Upper lobe of left lung (tissue), 6 donors: ENCODE data around the gene PDCD6IP. TPM values are rescaled to one million over a fixed set of nuclear protein-coding genes. Genes with fewer than 3 reads are reported as not detected.

Experiments
- ATAC-seq, 2 donors: fragments of 200-7000 bp; cut with Tn5 transposase; one replicate each; pipeline ENCODE4 v1.9.1; 2022; ENCODE audit warnings: mild to moderate bottlenecking in 2 of 2, moderate library complexity in 2 of 2; ENCODE audit not compliant: low FRiP score in 2 of 2
- DNase-seq, 2 donors: peaks; one replicate each; pipeline ENCODE4 v3.0.0-alpha.2; 2019 to 2020
- H3K27ac ChIP-seq, 4 donors: fragments of 200-600 bp; sonication (generic); one replicate each; pipeline ENCODE4 v1.5.1; 2016 to 2019
- H3K27me3 ChIP-seq, 4 donors: fragments of 200-600 bp; sonication (generic); one replicate each; pipeline ENCODE4 v1.5.1; 2017 to 2019
- H3K36me3 ChIP-seq, 4 donors: fragments of 200-600 bp; sonication (generic); one replicate each; pipeline ENCODE4 v1.5.1; 2016 to 2019
- H3K4me1 ChIP-seq, 4 donors: fragments of 200-600 bp; sonication (generic); one replicate each; pipeline ENCODE4 v1.5.1; 2018 to 2019
- H3K4me3 ChIP-seq, 4 donors: fragments of 200-600 bp; sonication (generic); one replicate each; pipeline ENCODE4 v1.5.1; 2017 to 2019; ENCODE audit warnings: mild to moderate bottlenecking in 2 of 4, moderate library complexity in 1 of 4
- H3K9me3 ChIP-seq, 4 donors: fragments of 200-600 bp; sonication (generic); one replicate each; pipeline ENCODE4 v1.5.1; 2018 to 2019
- CTCF ChIP-seq, 6 experiments: fragments of 450-650 bp in 4 of 6; fragments of 200-600 bp in 2 of 6; sonication (generic) in 2 of 6; IDR thresholded peaks; one replicate each; pipeline ENCODE4 v1.5.1; 2016 to 2019; ENCODE audit warnings: antibody characterized with exemption in 6 of 6
- EP300 ChIP-seq, 4 donors: sonication (generic); formaldehyde crosslinking; IDR thresholded peaks; one replicate each; pipeline ENCODE4 v1.5.1; 2017; ENCODE audit warnings: antibody characterized with exemption in 4 of 4, control low read depth in 2 of 4
- POLR2A ChIP-seq, 4 donors: fragments of 450-650 bp; IDR thresholded peaks; one replicate each; pipeline ENCODE4 v1.5.1; 2016 to 2017; ENCODE audit warnings: antibody characterized with exemption in 4 of 4, mild to moderate bottlenecking in 2 of 4
- POLR2AphosphoS5 ChIP-seq, 2 donors: sonication (generic); formaldehyde crosslinking; IDR thresholded peaks; one replicate each; pipeline ENCODE4 v1.5.1; 2017; ENCODE audit warnings: antibody characterized with exemption in 2 of 2
- WGBS, 2 donors: methylation state at CpG; one replicate each; pipeline ENCODE4 v1.1.5; 2017 to 2018; 5-methylcytosine and 5-hydroxymethylcytosine counted together
- total RNA-seq, 6 donors: library from RNA; depleted of rRNA in 4 of 6; stranded (reverse); fragments of >200 nt in 4 of 6; gene quantifications; one replicate each; pipeline versions ENCODE4 v1.1.0 to v1.2.1, GENCODE V29; 2016 to 2021
- donor health status: DM: no; HTN: no; CAD: no; lungs with moderate emphysema.
- donor health status: DM: no; HTN: yes; CAD: no; lungs with severe emphysema.

PDCD6IP gene
- total RNA-seq, 6 donors from 2014 or later: 120 to 289 (median 259) TPM

- Histone ChIP-seq H3K36me3 (no peaks in the 10 kb centered on the region), H3K27me3 (no peaks in the 10 kb centered on the region), H3K4me1 (no peaks in the 10 kb centered on the region), H3K4me3 (no peak overlapping the region), H3K9me3 (no peaks in the 10 kb centered on the region), H3K27ac (no peak overlapping the region)
- WGBS, 2 donors: 76 to 77% methylated on average over 11 of the region's 11 CpGs
- ATAC-seq: no peak
- TF ChIP-seq POLR2AphosphoS5 (IDR thresholded peaks at IDR 0.05) (no peak), CTCF (IDR thresholded peaks at IDR 0.05) (no peak), EP300 (IDR thresholded peaks at IDR 0.05) (no peak), POLR2A (IDR thresholded peaks at IDR 0.05) (no peak)
- no peak for DNase-seq
Observed at GRCh38 chr3:33900809-33901505, 102.5 kb downstream of the PDCD6IP start.

GRCh38 chr3:33901862-33902563, 103.6 kb downstream of the PDCD6IP start:
- H3K4me1 ChIP-seq: no peaks in the 10 kb centered on the region
- no peak for DNase-seq
- H3K27me3 ChIP-seq: no peaks in the 10 kb centered on the region
- H3K4me3 ChIP-seq: no peak overlapping the region
- no peak for ATAC-seq
- H3K27ac ChIP-seq: no peak overlapping the region
- no peak for TF ChIP-seq POLR2AphosphoS5 (IDR thresholded peaks at IDR 0.05)
- no peak for TF ChIP-seq EP300 (IDR thresholded peaks at IDR 0.05)
- TF ChIP-seq CTCF (IDR thresholded peaks at IDR 0.05): no peak
- no peak for TF ChIP-seq POLR2A (IDR thresholded peaks at IDR 0.05)
- H3K9me3 ChIP-seq: no peaks in the 10 kb centered on the region
- no peaks in the 10 kb centered on the region for H3K36me3 ChIP-seq
- 84 to 87% methylated on average over 6 of the region's 6 CpGs for WGBS, 2 donors

- Histone ChIP-seq H3K4me3 (no peak overlapping the region), H3K27ac (no peak overlapping the region), H3K36me3 (no peaks in the 10 kb centered on the region), H3K9me3 (no peaks in the 10 kb centered on the region), H3K4me1 (no peaks in the 10 kb centered on the region), H3K27me3 (no peaks in the 10 kb centered on the region)
- TF ChIP-seq EP300 (IDR thresholded peaks at IDR 0.05) (no peak), POLR2AphosphoS5 (IDR thresholded peaks at IDR 0.05) (no peak), POLR2A (IDR thresholded peaks at IDR 0.05) (no peak), CTCF (IDR thresholded peaks at IDR 0.05) (no peak)
- DNase-seq: no peak
- no peak for ATAC-seq
- WGBS, 2 donors: 98% methylated on average over 3 of the region's 3 CpGs
Observed at GRCh38 chr3:33904730-33905129, 106.3 kb downstream of the PDCD6IP start.

GRCh38 chr3:33908250-33908851, 109.9 kb downstream of the PDCD6IP start:
- DNase-seq (no peak), ATAC-seq (no peak)
- 55 to 59% methylated on average over 4 of the region's 4 CpGs for WGBS, 2 donors
- Histone ChIP-seq H3K4me3 (no peak overlapping the region), H3K9me3 (no peaks in the 10 kb centered on the region), H3K4me1 (no peaks in the 10 kb centered on the region), H3K27me3 (no peaks in the 10 kb centered on the region), H3K27ac (no peak overlapping the region), H3K36me3 (no peaks in the 10 kb centered on the region)
- TF ChIP-seq EP300 (IDR thresholded peaks at IDR 0.05) (no peak), POLR2A (IDR thresholded peaks at IDR 0.05) (no peak), POLR2AphosphoS5 (IDR thresholded peaks at IDR 0.05) (no peak), CTCF (IDR thresholded peaks at IDR 0.05) (no peak)
